ENCODE data around the gene KRT2.
A peak's percentile ranks its signal among the peaks of the same experiment; 100 is the strongest.

KRT2 gene

DNA sequence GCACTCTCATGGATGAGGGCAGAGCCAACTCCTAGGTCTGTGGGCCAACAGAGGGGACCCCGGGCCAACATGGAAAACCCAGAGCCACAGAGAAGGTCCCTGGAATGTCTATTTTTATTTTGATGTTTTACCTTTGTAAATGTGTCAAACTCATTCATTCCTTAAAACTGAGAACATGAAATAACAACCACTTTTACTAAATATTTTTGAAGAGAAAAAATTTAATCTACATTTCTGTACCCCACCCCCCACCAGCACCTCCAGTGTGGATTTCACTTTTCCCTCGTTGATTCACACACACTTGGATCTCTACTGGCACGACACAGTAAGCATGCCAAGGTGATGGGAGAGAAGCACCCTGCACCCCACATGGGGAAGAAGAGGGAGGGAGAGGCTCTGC lies 44.6 kb upstream of the KRT2 start:
- H3K4me3 Mint-ChIP-seq = no peak overlapping the region
- no peaks in the 10 kb centered on the region for H3K9me3 Mint-ChIP-seq
- TF ChIP-seq, protein P1, sequence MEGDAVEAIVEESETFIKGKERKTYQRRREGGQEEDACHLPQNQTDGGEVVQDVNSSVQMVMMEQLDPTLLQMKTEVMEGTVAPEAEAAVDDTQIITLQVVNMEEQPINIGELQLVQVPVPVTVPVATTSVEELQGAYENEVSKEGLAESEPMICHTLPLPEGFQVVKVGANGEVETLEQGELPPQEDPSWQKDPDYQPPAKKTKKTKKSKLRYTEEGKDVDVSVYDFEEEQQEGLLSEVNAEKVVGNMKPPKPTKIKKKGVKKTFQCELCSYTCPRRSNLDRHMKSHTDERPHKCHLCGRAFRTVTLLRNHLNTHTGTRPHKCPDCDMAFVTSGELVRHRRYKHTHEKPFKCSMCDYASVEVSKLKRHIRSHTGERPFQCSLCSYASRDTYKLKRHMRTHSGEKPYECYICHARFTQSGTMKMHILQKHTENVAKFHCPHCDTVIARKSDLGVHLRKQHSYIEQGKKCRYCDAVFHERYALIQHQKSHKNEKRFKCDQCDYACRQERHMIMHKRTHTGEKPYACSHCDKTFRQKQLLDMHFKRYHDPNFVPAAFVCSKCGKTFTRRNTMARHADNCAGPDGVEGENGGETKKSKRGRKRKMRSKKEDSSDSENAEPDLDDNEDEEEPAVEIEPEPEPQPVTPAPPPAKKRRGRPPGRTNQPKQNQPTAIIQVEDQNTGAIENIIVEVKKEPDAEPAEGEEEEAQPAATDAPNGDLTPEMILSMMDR (IDR thresholded peaks at IDR 0.05) = no peak
- H3K4me1 Mint-ChIP-seq = peaks cover 23% of the 10 kb centered on the region
- peaks cover 31% of the 10 kb centered on the region for H3K27me3 Mint-ChIP-seq (ENCODE audit: low read depth, poor library complexity)
- no peak for DNase-seq
- no peaks in the 10 kb centered on the region for H3K36me3 Mint-ChIP-seq (ENCODE audit: low read depth)
- H3K27ac Mint-ChIP-seq = no peak overlapping the region

DNA sequence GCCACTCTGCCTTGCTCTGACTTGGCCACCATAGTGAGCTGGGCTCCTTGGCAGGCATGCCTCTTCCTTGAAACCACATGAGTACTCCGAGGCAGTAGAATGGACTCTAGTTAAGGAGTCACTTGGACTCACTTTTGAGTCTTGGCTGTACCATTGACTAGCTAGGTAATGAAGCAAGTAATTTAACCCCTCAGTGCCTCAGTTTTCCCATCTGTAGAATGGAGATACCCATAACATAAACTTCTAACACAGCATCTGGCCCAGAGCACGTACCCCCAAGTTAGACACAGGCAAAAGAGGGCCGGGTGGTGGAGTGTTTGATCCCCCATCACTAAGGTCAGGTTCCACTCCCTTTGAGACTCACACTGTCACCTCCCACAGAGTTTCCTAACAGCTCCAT lies 43.0 kb upstream of the KRT2 start:
- Mint-ChIP-seq H3K9me3 (no peaks in the 10 kb centered on the region), H3K27ac (no peak overlapping the region), H3K27me3 (ENCODE audit: low read depth, poor library complexity) (peaks cover 41% of the 10 kb centered on the region), H3K4me1 (peaks cover 21% of the 10 kb centered on the region), H3K36me3 (ENCODE audit: low read depth) (no peaks in the 10 kb centered on the region), H3K4me3 (no peak overlapping the region)
- no peak for DNase-seq
- TF ChIP-seq, protein P1 (IDR thresholded peaks at IDR 0.05) = no peak

DNA sequence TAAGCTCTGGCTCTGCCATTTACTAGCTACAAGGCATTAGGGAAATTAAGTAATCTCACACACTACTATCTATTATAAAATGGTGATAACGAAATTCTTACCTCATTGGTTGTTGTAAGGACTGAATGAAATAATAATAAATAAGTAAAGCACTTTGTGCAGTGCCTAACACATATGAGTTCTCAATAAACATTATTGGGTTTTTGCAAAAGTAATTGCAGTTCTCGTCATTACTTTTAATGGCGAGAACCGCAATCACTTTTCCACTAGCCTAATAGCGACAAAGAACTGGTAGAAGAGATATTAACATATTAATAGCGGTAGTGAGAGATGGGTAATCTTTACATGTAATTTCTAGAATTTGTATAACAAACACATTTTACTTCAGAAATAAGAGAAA lies 42.1 kb upstream of the KRT2 start:
- Mint-ChIP-seq H3K4me3 (no peak overlapping the region), H3K9me3 (no peaks in the 10 kb centered on the region), H3K4me1 (peaks cover 16% of the 10 kb centered on the region), H3K27ac (no peak overlapping the region), H3K36me3 (ENCODE audit: low read depth) (no peaks in the 10 kb centered on the region), H3K27me3 (ENCODE audit: low read depth, poor library complexity) (peaks cover 50% of the 10 kb centered on the region)
- no peak for DNase-seq
- TF ChIP-seq, protein P1 (IDR thresholded peaks at IDR 0.05) = no peak

- no peak for DNase-seq
- H3K27me3 Mint-ChIP-seq (ENCODE audit: low read depth, poor library complexity) = peaks cover 57% of the 10 kb centered on the region
- peaks cover 12% of the 10 kb centered on the region for H3K4me1 Mint-ChIP-seq
- no peak overlapping the region for H3K4me3 Mint-ChIP-seq
- H3K9me3 Mint-ChIP-seq = no peaks in the 10 kb centered on the region
- H3K36me3 Mint-ChIP-seq (ENCODE audit: low read depth) = no peaks in the 10 kb centered on the region
- TF ChIP-seq, protein P1 (IDR thresholded peaks at IDR 0.05) = no peak
- H3K27ac Mint-ChIP-seq = no peak overlapping the region
These were observed 41.2 kb upstream of the KRT2 start for GRCh38 chr12:52693261-52693660.

DNA sequence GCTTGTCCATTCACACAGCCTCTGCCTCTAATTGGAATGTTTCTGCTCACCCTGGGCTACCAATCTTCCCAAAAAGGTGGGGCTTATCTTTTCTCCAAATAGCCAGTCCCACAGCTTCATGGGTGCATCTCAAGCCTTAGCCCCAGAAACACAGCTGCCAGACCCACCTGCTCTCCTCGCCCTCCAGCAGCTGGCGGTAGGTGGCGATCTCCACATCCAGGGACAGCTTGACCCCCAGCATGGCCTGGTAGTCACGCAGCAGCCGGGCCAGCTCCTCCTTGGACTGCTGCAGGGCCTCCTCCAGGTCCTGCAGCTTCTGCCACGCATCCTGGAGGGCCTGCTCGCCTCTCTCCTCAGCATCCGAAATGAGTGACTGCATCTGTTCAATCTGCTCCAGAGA lies 40.2 kb upstream of the KRT2 start:
- H3K27me3 Mint-ChIP-seq (ENCODE audit: low read depth, poor library complexity) = peaks cover 59% of the 10 kb centered on the region

DNA sequence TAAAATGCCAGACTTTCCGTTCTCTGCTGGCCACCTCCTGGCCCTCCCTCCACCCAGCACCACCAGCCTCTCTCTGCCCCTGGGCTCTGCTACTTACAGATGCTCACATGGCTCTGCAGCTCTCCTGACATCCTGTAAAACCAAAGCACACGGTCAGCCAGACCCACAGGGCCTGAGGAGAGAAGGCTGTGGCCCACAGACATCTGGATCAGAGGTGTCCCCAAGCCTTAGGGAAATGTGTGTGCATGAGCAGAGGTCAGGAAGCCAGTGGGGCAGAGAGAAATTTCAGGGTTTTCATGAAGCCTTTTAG lies 39.8 kb upstream of the KRT2 start:
- Mint-ChIP-seq H3K4me1 (peaks cover 12% of the 10 kb centered on the region), H3K4me3 (peak overlapping the region; percentile 75), H3K9me3 (no peaks in the 10 kb centered on the region), H3K27ac (no peak overlapping the region), H3K36me3 (ENCODE audit: low read depth) (no peaks in the 10 kb centered on the region), H3K27me3 (ENCODE audit: low read depth, poor library complexity) (peaks cover 64% of the 10 kb centered on the region)
- DNase-seq = no peak
- TF ChIP-seq, protein P1 (IDR thresholded peaks at IDR 0.05) = no peak

More for the DNA sequence above, 40.2 kb upstream of the KRT2 start:
- Mint-ChIP-seq H3K36me3 (ENCODE audit: low read depth) (no peaks in the 10 kb centered on the region), H3K4me3 (peak overlapping the region; percentile 13), H3K27ac (no peak overlapping the region), H3K9me3 (no peaks in the 10 kb centered on the region), H3K4me1 (peaks cover 12% of the 10 kb centered on the region)
- TF ChIP-seq, protein P1 (IDR thresholded peaks at IDR 0.05) = peak; percentile 19
- DNase-seq = peak; percentile 38
